ENCODE results near the gene LKAAEAR1.

The LKAAEAR1 gene

DNA sequence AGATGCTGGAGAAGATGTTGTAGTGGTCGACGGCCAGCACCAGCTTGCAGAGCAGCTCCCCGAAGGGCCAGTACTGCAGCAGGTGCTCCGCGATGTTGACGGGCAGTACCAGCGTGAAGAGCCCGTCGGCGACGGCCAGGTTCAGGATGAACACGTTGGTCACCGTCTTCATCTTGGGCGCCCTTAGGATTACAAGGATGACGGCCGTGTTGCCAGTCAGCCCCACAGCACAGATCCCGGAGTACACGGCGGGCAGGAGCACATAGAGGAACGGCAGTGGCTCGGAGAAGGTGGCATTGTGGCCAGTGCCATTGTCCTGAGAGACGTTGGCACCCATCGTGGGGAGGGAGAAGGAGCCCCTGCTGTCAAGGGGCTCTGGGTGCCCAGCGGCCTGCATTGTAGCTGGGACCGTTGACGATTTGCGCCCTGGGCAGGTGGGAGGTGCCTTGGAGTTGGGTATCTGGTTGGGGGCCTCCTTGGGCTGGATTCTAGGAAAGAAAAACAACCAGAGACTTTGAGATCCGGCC lies 22.3 kb upstream of the LKAAEAR1 start:
- intact Hi-C loops (cut with micrococcal nuclease), result no loop called here
- Mint-ChIP-seq H3K9me3 (no peaks in the 10 kb centered on the region), H3K36me3 (ENCODE audit: low read depth) (no peaks in the 10 kb centered on the region), H3K4me1 (ENCODE audit: low read depth) (peaks cover 11% of the 10 kb centered on the region), H3K4me3 (no peak overlapping the region), H3K27ac (no peak overlapping the region), H3K27me3 (peaks cover 64% of the 10 kb centered on the region)

DNA sequence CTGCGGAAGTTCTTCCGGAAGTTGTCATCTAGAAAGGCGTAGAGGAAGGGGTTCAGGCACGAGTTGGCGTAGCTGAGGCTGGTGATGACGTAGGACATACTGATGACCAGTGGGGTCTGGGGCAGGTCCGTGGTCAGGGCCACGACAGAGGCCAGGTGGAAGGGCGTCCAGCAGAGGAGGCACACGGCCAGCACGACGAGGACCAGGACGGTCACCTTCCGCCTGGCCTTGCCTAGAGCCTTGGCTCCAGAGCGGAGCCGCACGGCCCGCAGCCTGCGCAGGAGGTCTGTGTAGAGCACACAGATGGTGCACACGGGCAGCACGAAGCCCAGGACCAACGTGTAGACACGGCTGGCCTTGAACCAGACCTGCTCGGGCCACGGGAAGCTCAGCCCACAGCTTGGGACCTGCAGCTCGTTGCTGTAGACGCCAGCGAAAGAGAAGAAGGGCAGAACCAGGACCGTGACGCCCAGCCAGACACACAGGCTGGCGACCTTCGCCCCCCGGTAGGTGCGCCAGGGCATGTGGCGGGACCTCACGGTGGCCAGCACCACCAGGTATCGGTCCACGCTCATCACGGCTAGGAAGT lies 21.7 kb upstream of the LKAAEAR1 start:
- peaks cover 69% of the 10 kb centered on the region for H3K27me3 Mint-ChIP-seq
- peaks cover 11% of the 10 kb centered on the region for H3K4me1 Mint-ChIP-seq (ENCODE audit: low read depth)
- H3K9me3 Mint-ChIP-seq, result no peaks in the 10 kb centered on the region
- no peak overlapping the region for H3K4me3 Mint-ChIP-seq
- intact Hi-C loops (cut with micrococcal nuclease), result no loop called here
- H3K36me3 Mint-ChIP-seq (ENCODE audit: low read depth), result no peaks in the 10 kb centered on the region
- H3K27ac Mint-ChIP-seq, result no peak overlapping the region

DNA sequence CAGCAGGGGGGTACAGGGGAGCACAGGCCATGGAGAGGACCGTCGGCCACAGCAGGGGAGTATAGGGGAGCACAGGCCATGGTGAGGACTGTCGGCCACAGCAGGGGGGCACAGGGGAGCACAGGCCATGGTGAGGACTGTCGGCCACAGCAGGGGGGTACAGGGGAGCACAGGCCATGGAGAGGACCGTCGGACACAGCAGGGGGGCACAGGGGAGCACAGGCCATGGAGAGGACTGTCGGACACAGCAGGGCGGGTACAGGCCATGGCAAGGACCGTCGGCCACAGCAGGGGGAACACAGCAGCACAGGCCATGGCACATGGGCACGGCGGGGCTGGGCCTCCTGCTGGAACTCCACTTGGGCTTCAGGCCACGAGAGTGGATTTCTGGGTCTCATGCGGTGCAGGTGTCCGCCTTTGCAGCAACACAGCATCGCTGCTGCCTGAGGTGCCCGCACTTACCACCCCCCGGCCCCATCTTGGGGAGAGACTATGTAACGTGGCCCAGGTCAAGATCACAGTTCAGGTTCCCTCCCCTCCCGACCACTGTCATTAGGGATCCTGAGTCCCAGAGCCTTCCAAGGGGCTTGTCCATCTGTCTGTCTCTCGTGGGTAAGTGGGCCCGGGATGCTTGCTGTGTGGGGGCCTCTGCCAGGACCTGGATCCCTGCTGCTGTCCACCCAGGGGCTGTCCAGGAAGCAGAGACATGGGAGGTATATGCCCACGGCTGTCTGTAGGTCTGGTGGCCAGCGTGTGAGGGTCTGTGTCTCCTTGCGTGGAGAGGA lies 20.7 kb upstream of the LKAAEAR1 start:
- H3K4me3 Mint-ChIP-seq, result no peak overlapping the region
- peaks cover 11% of the 10 kb centered on the region for H3K4me1 Mint-ChIP-seq (ENCODE audit: low read depth)
- H3K9me3 Mint-ChIP-seq, result no peaks in the 10 kb centered on the region
- intact Hi-C loops (cut with micrococcal nuclease), result no loop called here
- peaks cover 74% of the 10 kb centered on the region for H3K27me3 Mint-ChIP-seq
- H3K27ac Mint-ChIP-seq, result no peak overlapping the region
- H3K36me3 Mint-ChIP-seq (ENCODE audit: low read depth), result peaks cover 2% of the 10 kb centered on the region

DNA sequence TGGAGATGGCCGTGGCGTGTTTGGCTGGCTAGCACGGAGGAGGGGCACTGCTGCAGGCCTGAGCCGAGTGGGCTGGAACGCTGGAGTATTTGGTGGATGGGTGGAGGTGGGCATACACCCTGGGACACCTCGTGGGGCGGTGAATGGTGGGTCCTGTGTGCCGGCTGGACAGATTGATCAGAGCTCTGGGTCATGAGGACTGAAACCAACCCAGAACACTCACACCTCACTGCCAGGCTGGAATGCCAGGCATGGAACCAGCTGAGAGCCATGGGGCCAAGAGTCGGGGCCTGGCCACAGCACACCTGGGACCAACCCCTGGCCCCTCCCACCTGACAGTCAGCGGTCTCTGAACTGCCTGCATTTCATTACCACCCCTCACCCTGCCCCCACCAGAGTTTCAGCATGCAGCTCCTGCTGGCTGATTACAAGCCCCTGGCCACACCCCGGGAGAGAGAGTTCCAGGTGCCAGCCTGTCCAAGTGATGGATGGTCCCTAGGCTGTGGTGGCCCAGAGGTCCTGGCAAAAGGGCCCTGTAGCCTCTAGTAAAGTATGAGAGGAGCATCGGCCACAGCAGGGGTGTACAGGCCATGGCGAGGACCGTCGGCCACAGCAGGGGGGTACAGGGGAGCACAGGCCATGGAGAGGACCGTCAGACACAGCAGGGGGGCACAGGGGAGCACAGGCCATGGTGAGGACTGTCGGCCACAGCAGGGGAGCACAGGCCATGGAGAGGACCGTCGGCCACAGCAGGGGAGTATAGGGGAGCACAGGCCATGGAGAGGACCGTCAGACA lies 19.9 kb upstream of the LKAAEAR1 start:
- no peaks in the 10 kb centered on the region for H3K9me3 Mint-ChIP-seq
- H3K27me3 Mint-ChIP-seq, result peaks cover 72% of the 10 kb centered on the region
- H3K4me1 Mint-ChIP-seq (ENCODE audit: low read depth), result peaks cover 11% of the 10 kb centered on the region
- no peak overlapping the region for H3K27ac Mint-ChIP-seq
- H3K4me3 Mint-ChIP-seq, result no peak overlapping the region
- peaks cover 10% of the 10 kb centered on the region for H3K36me3 Mint-ChIP-seq (ENCODE audit: low read depth)
- intact Hi-C loops (cut with micrococcal nuclease), result no loop called here

DNA sequence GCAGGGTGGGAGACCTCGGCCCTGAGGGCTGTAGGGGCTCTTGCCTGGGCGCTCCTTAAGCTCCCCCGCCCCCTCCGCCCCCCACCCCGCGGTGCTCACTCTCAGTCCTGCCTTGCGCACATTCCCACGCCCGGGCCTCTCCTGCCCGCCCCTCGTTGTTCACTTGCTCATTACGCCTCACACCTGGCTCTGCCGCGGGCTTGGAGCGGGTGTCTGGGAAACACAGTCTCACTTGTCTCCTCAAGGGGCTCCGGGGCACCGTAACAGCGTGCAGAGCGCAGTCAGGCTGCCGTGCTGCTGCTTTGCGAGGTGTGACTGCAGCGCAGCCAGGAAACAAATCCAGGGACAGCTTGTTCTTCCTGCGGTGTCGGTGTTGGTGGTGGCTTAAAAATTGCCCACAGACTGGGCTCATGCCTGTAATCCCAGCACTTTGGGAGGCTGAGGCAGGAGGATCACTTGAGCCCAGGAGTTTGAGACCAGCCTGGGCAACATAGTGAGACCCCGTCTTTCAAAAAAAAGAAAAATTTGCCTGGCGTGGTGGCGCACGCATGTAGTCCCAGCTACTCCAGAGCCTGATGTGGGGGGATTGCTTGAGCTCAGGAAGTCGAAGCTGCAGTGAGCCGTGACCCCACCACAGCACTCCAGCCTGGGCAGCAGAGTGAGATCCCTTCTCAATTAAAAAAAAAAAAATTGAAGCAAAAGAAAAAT lies 18.6 kb upstream of the LKAAEAR1 start:
- Mint-ChIP-seq H3K27me3 (peaks cover 59% of the 10 kb centered on the region), H3K36me3 (ENCODE audit: low read depth) (peaks cover 23% of the 10 kb centered on the region), H3K4me3 (peak overlapping the region; percentile 35), H3K9me3 (no peaks in the 10 kb centered on the region), H3K4me1 (ENCODE audit: low read depth) (peaks cover 3% of the 10 kb centered on the region), H3K27ac (no peak overlapping the region)
- intact Hi-C loops (cut with micrococcal nuclease), result no loop called here

DNA sequence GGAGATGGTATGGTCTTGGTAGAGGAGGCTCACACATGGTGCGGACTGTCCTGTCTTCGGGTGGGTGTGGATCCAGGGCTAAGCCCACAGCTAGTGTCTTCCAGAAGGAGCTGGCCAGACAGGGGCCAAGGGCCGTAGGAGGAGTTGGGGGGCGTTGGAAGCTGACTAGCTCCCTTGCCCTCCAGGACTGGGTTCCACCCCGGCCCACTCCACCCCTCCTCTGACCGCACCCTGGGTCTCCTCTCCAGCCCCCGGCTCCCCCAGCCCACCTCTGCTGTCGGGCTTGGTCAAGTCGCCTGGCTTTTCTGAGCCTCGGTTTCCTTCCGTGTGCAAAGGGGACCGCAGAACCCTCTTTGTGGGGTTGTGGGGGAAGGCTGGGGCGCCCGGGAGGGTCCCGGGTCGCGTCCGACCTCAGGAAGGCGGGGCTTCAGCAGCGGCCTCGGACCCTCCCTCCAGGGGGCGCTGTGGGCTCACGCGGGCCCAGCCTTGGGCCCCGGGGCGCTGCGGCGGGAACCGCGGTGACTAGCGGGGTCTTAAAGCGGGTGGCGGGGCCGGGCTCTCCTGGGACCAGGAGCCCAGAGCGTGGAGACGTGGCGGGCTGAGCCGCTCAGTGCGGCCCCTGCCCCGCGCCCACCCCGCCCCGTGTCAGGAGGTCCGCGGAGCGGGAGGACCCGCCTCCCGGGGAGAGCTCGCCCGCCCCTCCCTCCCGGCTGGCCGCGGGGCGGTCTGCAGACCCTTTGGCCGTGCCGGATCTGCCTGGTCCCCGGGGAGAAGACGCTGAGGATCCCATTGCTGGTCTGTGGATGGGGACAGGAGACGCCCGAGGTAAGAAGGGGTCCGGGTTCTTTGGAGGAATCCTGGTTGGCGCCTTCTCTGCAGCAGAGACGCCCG lies 17.8 kb upstream of the LKAAEAR1 start:
- H3K27ac Mint-ChIP-seq, result no peak overlapping the region
- H3K27me3 Mint-ChIP-seq, result peaks cover 51% of the 10 kb centered on the region
- peak overlapping the region; percentile 10 for H3K4me3 Mint-ChIP-seq
- no peaks in the 10 kb centered on the region for H3K4me1 Mint-ChIP-seq (ENCODE audit: low read depth)
- H3K36me3 Mint-ChIP-seq (ENCODE audit: low read depth), result peaks cover 30% of the 10 kb centered on the region
- peaks cover 3% of the 10 kb centered on the region for H3K9me3 Mint-ChIP-seq
- intact Hi-C loops (cut with micrococcal nuclease), result no loop called here

DNA sequence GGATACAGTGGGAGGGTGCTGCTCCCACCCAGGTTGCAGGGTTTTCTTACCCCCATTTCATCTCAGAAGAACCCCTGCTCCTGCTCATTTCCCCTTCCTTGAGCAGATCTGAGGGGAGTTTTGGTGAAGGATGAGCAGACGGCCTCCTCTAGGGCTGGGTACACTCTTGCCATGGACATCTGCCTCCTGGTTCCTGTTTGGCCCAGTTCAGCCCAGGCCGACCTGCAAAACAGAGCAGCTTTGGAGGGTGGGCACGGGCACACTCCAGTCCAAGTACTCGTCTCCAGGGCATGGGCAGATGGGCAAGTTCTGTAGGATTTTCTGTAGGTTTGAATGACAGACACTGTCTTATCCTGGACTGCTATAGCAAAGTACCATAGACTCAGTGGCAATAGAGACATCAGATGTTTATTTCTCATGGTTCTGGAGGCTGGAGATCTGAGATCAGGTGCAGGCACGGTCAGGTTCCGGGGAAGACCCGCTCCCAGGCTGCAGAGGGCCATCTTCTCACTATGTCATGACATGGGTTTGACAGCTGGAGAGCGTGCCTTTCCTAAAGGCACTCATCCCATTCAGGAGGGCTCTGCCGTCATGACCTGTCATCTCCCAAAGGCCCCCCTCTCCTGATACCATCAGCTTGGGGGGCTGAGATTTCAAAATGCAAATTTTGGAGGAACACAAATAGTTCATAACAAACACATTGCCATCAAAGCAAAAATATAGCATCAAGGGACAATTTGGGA lies 16.9 kb upstream of the LKAAEAR1 start:
- Mint-ChIP-seq H3K9me3 (peaks cover 9% of the 10 kb centered on the region), H3K4me1 (ENCODE audit: low read depth) (no peaks in the 10 kb centered on the region), H3K27me3 (peaks cover 45% of the 10 kb centered on the region), H3K27ac (no peak overlapping the region), H3K4me3 (no peak overlapping the region), H3K36me3 (ENCODE audit: low read depth) (peaks cover 38% of the 10 kb centered on the region)
- intact Hi-C loops (cut with micrococcal nuclease), result no loop called here

DNA sequence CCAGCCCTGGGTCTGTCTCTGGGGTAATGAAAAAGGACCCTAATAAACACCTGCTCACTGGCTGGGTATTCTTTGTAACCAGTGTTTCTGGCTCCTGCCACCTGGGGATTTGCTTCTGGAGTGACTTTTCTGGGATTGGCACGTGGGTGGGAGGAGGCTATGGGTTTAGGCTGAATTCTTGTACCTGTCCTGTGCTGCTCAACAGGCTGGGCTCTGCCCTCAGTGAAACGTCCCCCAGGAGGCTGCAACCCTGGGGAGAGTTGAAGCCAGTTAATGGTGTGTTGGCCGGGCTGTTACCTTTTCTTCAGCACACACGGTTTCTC lies 16.3 kb upstream of the LKAAEAR1 start:
- Mint-ChIP-seq H3K4me1 (ENCODE audit: low read depth) (no peaks in the 10 kb centered on the region), H3K27ac (no peak overlapping the region), H3K9me3 (peaks cover 9% of the 10 kb centered on the region), H3K36me3 (ENCODE audit: low read depth) (peaks cover 40% of the 10 kb centered on the region), H3K27me3 (peaks cover 39% of the 10 kb centered on the region), H3K4me3 (no peak overlapping the region)
- intact Hi-C loops (cut with micrococcal nuclease), result no loop called here

DNA sequence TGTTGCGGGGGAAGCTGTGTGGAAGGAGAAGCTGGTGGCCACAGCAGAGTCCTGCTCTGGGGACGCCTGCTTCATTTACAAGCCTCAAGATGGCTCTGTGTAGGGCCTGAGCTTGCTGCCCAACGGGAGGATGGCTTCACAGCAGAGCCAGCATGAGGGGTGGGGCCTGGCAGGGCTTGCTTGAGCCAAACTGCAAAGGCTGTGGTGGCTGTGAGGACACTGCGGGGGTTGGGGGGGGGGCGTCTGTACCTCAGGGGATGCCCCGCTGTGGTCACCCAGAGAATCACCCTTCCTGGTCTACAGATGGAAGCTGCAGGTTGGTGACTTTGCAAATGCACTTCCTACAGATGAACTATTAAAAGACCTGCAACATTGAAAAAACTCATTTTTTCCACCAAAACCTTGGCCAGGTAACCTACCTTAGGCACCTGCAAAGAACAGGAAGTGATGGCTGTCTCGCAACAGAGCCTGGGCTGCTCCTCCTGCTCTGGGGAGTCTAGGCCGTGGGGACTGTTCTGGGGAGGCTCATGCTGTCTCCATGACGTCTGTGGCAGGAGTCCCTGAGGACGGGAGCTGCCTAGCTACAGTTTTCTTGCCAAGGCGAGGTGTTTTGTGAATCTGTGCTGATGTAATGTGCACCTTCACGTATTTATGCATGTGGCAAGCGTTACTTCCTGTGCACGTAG lies 15.8 kb upstream of the LKAAEAR1 start:
- Mint-ChIP-seq H3K27ac (no peak overlapping the region), H3K4me3 (no peak overlapping the region)
- intact Hi-C loops (cut with micrococcal nuclease), result no loop called here

DNA sequence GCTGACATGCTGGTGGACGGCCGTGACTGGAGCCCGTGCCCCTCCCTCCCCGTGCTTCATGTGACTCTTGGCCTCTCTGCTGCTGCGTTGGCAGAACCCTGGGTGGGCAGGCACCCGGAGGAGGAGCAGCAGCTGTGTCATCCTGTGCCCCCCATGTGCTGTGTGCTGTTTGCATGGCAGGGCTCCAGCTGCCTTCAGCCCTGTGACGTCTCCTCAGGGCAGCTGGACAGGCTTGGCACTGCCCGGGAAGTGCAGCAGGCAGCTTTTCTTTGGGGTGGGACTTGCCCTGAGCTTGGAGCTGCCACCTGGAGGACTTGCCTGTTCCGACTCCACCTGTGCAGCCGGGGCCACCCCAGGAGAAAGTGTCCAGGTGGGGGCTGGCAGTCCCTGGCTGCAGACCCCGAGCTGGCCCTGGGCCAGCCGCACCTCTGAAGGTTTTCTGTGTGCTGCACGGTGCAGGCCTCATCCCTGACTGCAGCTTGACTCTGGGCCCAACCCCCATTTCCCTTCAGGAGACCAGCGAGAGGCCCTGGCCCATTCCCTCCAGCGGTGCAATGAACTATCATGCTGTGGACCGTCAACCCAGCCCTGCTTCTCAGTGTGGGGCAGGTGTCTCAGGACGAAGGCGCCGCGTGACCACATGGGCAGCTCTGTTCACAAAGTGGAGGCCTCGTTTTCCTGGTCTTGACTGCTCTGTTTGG lies 15.0 kb upstream of the LKAAEAR1 start:
- intact Hi-C loops (cut with micrococcal nuclease), result no loop called here
- Mint-ChIP-seq H3K4me3 (no peak overlapping the region), H3K27me3 (peaks cover 35% of the 10 kb centered on the region), H3K9me3 (peaks cover 9% of the 10 kb centered on the region), H3K27ac (no peak overlapping the region), H3K36me3 (ENCODE audit: low read depth) (peaks cover 40% of the 10 kb centered on the region), H3K4me1 (ENCODE audit: low read depth) (no peaks in the 10 kb centered on the region)

More for the DNA sequence above, 15.8 kb upstream of the LKAAEAR1 start:
- peaks cover 40% of the 10 kb centered on the region for H3K36me3 Mint-ChIP-seq (ENCODE audit: low read depth)
- no peaks in the 10 kb centered on the region for H3K4me1 Mint-ChIP-seq (ENCODE audit: low read depth)
- peaks cover 9% of the 10 kb centered on the region for H3K9me3 Mint-ChIP-seq
- peaks cover 38% of the 10 kb centered on the region for H3K27me3 Mint-ChIP-seq

DNA sequence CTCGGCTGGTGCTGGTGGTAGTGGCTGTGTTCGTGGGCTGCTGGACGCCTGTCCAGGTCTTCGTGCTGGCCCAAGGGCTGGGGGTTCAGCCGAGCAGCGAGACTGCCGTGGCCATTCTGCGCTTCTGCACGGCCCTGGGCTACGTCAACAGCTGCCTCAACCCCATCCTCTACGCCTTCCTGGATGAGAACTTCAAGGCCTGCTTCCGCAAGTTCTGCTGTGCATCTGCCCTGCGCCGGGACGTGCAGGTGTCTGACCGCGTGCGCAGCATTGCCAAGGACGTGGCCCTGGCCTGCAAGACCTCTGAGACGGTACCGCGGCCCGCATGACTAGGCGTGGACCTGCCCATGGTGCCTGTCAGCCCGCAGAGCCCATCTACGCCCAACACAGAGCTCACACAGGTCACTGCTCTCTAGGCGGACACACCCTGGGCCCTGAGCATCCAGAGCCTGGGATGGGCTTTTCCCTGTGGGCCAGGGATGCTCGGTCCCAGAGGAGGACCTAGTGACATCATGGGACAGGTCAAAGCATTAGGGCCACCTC lies 14.3 kb upstream of the LKAAEAR1 start:
- peaks cover 9% of the 10 kb centered on the region for H3K9me3 Mint-ChIP-seq
- no peaks in the 10 kb centered on the region for H3K4me1 Mint-ChIP-seq (ENCODE audit: low read depth)
- H3K36me3 Mint-ChIP-seq (ENCODE audit: low read depth), result peaks cover 40% of the 10 kb centered on the region
- no peak overlapping the region for H3K27ac Mint-ChIP-seq
- H3K4me3 Mint-ChIP-seq, result no peak overlapping the region
- H3K27me3 Mint-ChIP-seq, result peaks cover 28% of the 10 kb centered on the region
- intact Hi-C loops (cut with micrococcal nuclease), result no loop called here
